Measurements from ENCODE around the gene GEMIN4.
"Not testable (repeated sequence)": the region's sequence is repeated elsewhere in the genome, so short reads cannot be mapped to it uniquely, and the experiment has no call there.

GEMIN4 gene

GRCh38 chr17:737561-738113 is 14.4 kb downstream of the GEMIN4 start:
- FAIRE-seq: no peak

- FAIRE-seq: no peak
Observed at GRCh38 chr17:733743-734142, 18.3 kb downstream of the GEMIN4 start.

GRCh38 chr17:732902-733720 is 19.0 kb downstream of the GEMIN4 start:
- no peak for FAIRE-seq

- no peak for FAIRE-seq
Observed at GRCh38 chr17:732067-732901, 19.8 kb downstream of the GEMIN4 start, which contains the start of gene TLCD3A. Gene TLCD3A, plus strand, starts transcription at chr17:732596. Its CDS starts 52 bp downstream, at chr17:732648.

- no peak for FAIRE-seq
Observed at GRCh38 chr17:731644-732066, 20.4 kb downstream of the GEMIN4 start.

- FAIRE-seq: no peak
Observed at GRCh38 chr17:728911-729310, 23.2 kb downstream of the GEMIN4 start.

- no peak for FAIRE-seq
Observed at GRCh38 chr17:726271-726919, 25.7 kb downstream of the GEMIN4 start.

GRCh38 chr17:725746-726145 is 26.3 kb downstream of the GEMIN4 start:
- no peak for FAIRE-seq

- FAIRE-seq: no peak
Observed at GRCh38 chr17:725084-725483, 27.0 kb downstream of the GEMIN4 start.

- FAIRE-seq: no peak
Observed at GRCh38 chr17:721540-721937, 30.5 kb downstream of the GEMIN4 start.

GRCh38 chr17:720706-721539 is 31.1 kb downstream of the GEMIN4 start:
- FAIRE-seq: peak; percentile 67

- FAIRE-seq: no peak
Observed at GRCh38 chr17:718075-718474, 34.0 kb downstream of the GEMIN4 start.

- FAIRE-seq: no peak
Observed at GRCh38 chr17:708132-708531, 43.9 kb downstream of the GEMIN4 start.

- no peak for FAIRE-seq
Observed at GRCh38 chr17:705863-706262, 46.2 kb downstream of the GEMIN4 start.

- no peak for FAIRE-seq
Observed at GRCh38 chr17:705011-705410, 47.1 kb downstream of the GEMIN4 start.

- no peak for FAIRE-seq
Observed at GRCh38 chr17:704111-704864, 47.8 kb downstream of the GEMIN4 start.

GRCh38 chr17:703081-703875 is 48.8 kb downstream of the GEMIN4 start:
- no peak for FAIRE-seq

GRCh38 chr17:700504-701094 is 51.5 kb downstream of the GEMIN4 start:
- FAIRE-seq: peak; percentile 96

GRCh38 chr17:699345-699744 is 52.7 kb downstream of the GEMIN4 start:
- no peak for FAIRE-seq

- FAIRE-seq: not testable (repeated sequence)
Observed at GRCh38 chr17:698096-698495, 54.0 kb downstream of the GEMIN4 start.

Data from G401.6 (cell line).